GM12864 (cell line): ENCODE data around the gene SIRPA.

Experiments
- DNase-seq: peaks from one replicate; pipeline ENCODE4 v3.0.0-alpha.2; 2011; ENCODE audit warnings: low read depth
- H3K4me3 ChIP-seq: 2 replicates; pipeline ENCODE4 v1.5.1; 2011; ENCODE audit warnings: mild to moderate bottlenecking, low read depth, low read length, control low read depth
- CTCF ChIP-seq: IDR thresholded peaks from 2 replicates; pipeline ENCODE4 v1.5.1; 2011; ENCODE audit warnings: low read depth, mild to moderate bottlenecking, moderate library complexity, low read length, control low read depth, inconsistent platforms; ENCODE audit errors: missing control alignments

The SIRPA gene

GRCh38 chr20:1928782-1929181 lies 33.6 kb downstream of the SIRPA start:
- no peak for DNase-seq
- TF ChIP-seq CTCF = no peak
- no peak overlapping the region for H3K4me3 ChIP-seq

GRCh38 chr20:1929460-1929859 lies 34.3 kb downstream of the SIRPA start:
- no peak for TF ChIP-seq CTCF
- H3K4me3 ChIP-seq = no peak overlapping the region
- DNase-seq = no peak

GRCh38 chr20:1930165-1930564 lies 35.0 kb downstream of the SIRPA start:
- DNase-seq = no peak
- no peak for TF ChIP-seq CTCF
- H3K4me3 ChIP-seq = no peak overlapping the region

GRCh38 chr20:1931830-1932229 lies 36.6 kb downstream of the SIRPA start:
- TF ChIP-seq CTCF = no peak
- DNase-seq = no peak
- H3K4me3 ChIP-seq = no peak overlapping the region

GRCh38 chr20:1932971-1933370 lies 37.8 kb downstream of the SIRPA start:
- TF ChIP-seq CTCF = no peak
- no peak for DNase-seq
- no peak overlapping the region for H3K4me3 ChIP-seq

- no peak for DNase-seq
- no peak for TF ChIP-seq CTCF
- H3K4me3 ChIP-seq = no peak overlapping the region
Measured at GRCh38 chr20:1933465-1933870, 38.3 kb downstream of the SIRPA start.

- no peak for TF ChIP-seq CTCF
- no peak for DNase-seq
- H3K4me3 ChIP-seq = no peak overlapping the region
Measured at GRCh38 chr20:1934156-1934555, 38.9 kb downstream of the SIRPA start.
